Smooth muscle cell (in vitro differentiated cells): ENCODE measurements around the gene ROR2. TPM values are rescaled to one million over a fixed set of nuclear protein-coding genes. Genes with fewer than 3 reads are reported as not detected.

Experiments
- DNase-seq: peaks from one replicate; lab custom pipeline; 2025; ENCODE audit not compliant: unreplicated experiment; lab: John Stamatoyannopoulos, UW
- H2AFZ ChIP-seq: fragments of 200-600 bp; sonication (generic); 2 replicates; pipeline ENCODE4 v1.6.0; 2016; ENCODE audit warnings: antibody characterized with exemption, low read depth, mild to moderate bottlenecking
- H3F3A ChIP-seq: fragments of 200-600 bp; sonication (generic); 2 replicates; pipeline ENCODE4 v1.6.0; 2017; ENCODE audit warnings: antibody characterized with exemption, low read depth
- H3K27ac ChIP-seq: fragments of 200-600 bp; sonication (generic); 2 replicates; pipeline ENCODE4 v1.5.1; 2016; ENCODE audit warnings: low read depth, mild to moderate bottlenecking
- H3K27me3 ChIP-seq: fragments of 200-600 bp; sonication (generic); 2 replicates; pipeline ENCODE4 v1.6.1; 2016; ENCODE audit warnings: low read depth, mild to moderate bottlenecking
- H3K36me3 ChIP-seq: fragments of 200-600 bp; sonication (generic); 2 replicates; pipeline ENCODE4 v1.5.1; 2016; ENCODE audit warnings: low read depth
- H3K4me1 ChIP-seq: fragments of 200-600 bp; sonication (generic); 2 replicates; pipeline ENCODE4 v1.5.1; 2016; ENCODE audit warnings: low read depth
- H3K4me2 ChIP-seq: fragments of 200-600 bp; sonication (generic); 2 replicates; pipeline ENCODE4 v1.6.0; 2016; ENCODE audit warnings: mild to moderate bottlenecking
- H3K4me3 ChIP-seq: fragments of 200-600 bp; sonication (generic); 2 replicates; pipeline ENCODE4 v1.5.1; 2016; ENCODE audit warnings: mild to moderate bottlenecking
- H3K79me2 ChIP-seq: fragments of 200-600 bp; sonication (generic); 2 replicates; pipeline ENCODE4 v1.6.0; 2016; ENCODE audit warnings: low read depth, mild to moderate bottlenecking
- H3K9ac ChIP-seq: fragments of 200-600 bp; sonication (generic); 2 replicates; pipeline ENCODE4 v1.6.0; 2016; ENCODE audit warnings: low read depth
- H3K9me3 ChIP-seq: fragments of 200-600 bp; sonication (generic); replicated peaks from 2 replicates; pipeline ENCODE4 v1.5.1; 2016; ENCODE audit warnings: low read depth
- H4K20me1 ChIP-seq: fragments of 200-600 bp; sonication (generic); 2 replicates; pipeline ENCODE4 v1.6.0; 2016; ENCODE audit warnings: low read depth
- WGBS: methylation state at CpG from one replicate; pipeline ENCODE4 v1.1.7; 2016; ENCODE audit warnings: low lambda C conversion rate; 5-methylcytosine and 5-hydroxymethylcytosine counted together
- polyA plus RNA-seq: library from polyadenylated mRNA; unstranded; fragments of >200 nt; fragmentation: Nextera tagmentation; extraction: Ambion mirVana; gene quantifications from 2 replicates; pipeline ENCODE4 v1.2.1, GENCODE V29; 2016
- total RNA-seq: library from RNA; depleted of rRNA; stranded (reverse); fragments of >200 nt; gene quantifications from 2 replicates; pipeline ENCODE4 v1.2.3, GENCODE V29; 2014
- TF ChIP-seq, protein P1 (sequence below): fragments of 200-600 bp; sonication (generic); IDR thresholded peaks from 2 replicates; pipeline ENCODE4 v1.5.1; 2017; ENCODE audit warnings: borderline replicate concordance, mild to moderate bottlenecking, antibody characterized with exemption; ENCODE audit not compliant: insufficient read depth, poor library complexity, severe bottlenecking

ROR2 gene
- total and polyA plus RNA-seq, 2 experiments from 2014 or later = 16.7 to 21.7 TPM

DNA sequence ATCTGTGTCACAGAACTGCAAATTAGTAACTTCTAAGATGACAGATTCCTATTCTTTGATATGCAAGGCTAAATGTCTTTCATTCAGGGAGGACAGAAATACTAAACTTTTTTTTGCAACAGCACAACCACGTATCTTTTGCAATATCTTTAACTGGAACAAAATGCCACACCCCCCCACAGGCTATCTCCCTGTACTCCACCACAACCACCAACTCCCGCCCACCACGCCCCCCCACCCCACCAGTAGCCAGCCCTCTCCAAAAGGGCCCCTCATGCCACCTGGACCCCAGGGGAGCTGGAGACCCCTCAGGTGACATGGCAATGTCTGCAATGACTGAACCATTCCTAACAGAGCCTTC is 131.8 kb downstream of the ROR2 start:
- TF ChIP-seq, protein P1, sequence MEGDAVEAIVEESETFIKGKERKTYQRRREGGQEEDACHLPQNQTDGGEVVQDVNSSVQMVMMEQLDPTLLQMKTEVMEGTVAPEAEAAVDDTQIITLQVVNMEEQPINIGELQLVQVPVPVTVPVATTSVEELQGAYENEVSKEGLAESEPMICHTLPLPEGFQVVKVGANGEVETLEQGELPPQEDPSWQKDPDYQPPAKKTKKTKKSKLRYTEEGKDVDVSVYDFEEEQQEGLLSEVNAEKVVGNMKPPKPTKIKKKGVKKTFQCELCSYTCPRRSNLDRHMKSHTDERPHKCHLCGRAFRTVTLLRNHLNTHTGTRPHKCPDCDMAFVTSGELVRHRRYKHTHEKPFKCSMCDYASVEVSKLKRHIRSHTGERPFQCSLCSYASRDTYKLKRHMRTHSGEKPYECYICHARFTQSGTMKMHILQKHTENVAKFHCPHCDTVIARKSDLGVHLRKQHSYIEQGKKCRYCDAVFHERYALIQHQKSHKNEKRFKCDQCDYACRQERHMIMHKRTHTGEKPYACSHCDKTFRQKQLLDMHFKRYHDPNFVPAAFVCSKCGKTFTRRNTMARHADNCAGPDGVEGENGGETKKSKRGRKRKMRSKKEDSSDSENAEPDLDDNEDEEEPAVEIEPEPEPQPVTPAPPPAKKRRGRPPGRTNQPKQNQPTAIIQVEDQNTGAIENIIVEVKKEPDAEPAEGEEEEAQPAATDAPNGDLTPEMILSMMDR = no peak
- Histone ChIP-seq H3K9ac (peak overlapping the region; percentile 49), H3K79me2 (peaks cover 18% of the 10 kb centered on the region), H3K27me3 (no peaks in the 10 kb centered on the region), H3K4me3 (peak overlapping the region; percentile 36), H3K4me1 (peaks cover 19% of the 10 kb centered on the region), H3K4me2 (peak overlapping the region; percentile 81), H2AFZ (no peak overlapping the region), H3F3A (peaks cover 3% of the 10 kb centered on the region), H3K36me3 (no peaks in the 10 kb centered on the region), H3K27ac (peak overlapping the region; percentile 85), H3K9me3 (no peaks in the 10 kb centered on the region), H4K20me1 (peaks cover 18% of the 10 kb centered on the region)
- DNase-seq = no peak
- WGBS = 72% methylated on average over 3 of the region's 3 CpGs

DNA sequence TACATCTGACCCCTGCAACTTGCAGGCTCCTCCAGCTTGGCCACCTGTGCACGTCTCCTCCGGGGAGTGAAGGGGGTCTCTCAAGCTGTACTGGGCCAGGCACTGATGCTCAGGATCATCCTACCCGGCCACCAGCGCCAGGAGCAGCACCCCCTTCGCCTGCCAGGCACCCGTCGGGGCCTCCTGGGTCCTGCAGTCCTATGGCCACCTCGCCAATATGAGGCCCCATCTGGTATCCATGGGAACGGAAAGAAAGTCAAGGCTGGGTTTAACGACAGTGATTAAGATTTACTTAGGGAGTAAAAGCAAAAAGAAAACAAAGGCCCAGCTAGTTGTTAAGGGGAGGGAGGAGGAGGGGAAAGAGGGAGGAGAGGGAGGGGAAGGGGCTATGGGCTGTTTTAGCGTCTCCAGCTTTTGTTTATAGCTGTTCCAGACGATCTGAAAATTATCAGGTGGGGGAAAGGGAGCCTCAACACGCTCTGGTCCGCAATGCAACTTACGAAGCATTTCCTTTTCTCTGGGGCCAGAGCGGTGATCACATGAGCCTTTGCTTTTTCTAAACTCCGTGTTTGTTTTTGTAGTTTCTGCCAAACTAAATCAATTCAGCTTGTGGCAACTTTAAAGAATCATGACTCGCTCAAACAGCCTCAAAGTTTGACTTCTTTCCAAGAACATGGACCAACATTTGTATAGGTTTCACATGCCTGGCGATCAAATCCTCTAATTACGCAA is 132.4 kb downstream of the ROR2 start:
- H3K9me3 ChIP-seq = no peaks in the 10 kb centered on the region
- H3K36me3 ChIP-seq = no peaks in the 10 kb centered on the region
- H3K4me1 ChIP-seq = peaks cover 19% of the 10 kb centered on the region
- TF ChIP-seq, protein P1 = no peak
- H2AFZ ChIP-seq = no peak overlapping the region
- peak overlapping the region; percentile 49 for H3K9ac ChIP-seq
- peaks cover 18% of the 10 kb centered on the region for H3K79me2 ChIP-seq
- no peak for DNase-seq
- peak overlapping the region; percentile 36 for H3K4me3 ChIP-seq
- H4K20me1 ChIP-seq = peaks cover 18% of the 10 kb centered on the region
- no peaks in the 10 kb centered on the region for H3K27me3 ChIP-seq
- 35% methylated on average over 19 of the region's 20 CpGs for WGBS
- peak overlapping the region; percentile 81 for H3K4me2 ChIP-seq
- H3K27ac ChIP-seq = peak overlapping the region; percentile 85
- peaks cover 3% of the 10 kb centered on the region for H3F3A ChIP-seq

DNA sequence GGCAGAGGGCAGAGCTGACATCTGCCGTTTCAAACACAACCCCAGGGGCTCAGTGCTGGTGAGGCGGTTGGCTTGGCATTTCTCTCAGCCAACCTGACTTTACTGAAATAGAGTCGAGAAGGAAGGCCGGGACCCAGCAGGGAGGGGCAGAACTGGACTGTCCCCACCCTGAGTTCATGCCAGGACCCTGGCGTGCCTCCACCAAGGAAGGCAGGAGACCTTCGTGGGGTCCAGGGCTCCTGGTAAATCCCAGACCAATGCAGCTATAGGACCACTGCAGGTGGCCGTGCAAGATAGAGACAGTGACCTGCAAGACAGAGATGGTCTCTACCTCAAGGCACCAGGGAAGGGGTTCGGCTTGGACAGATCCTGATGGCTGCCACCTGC is 132.9 kb downstream of the ROR2 start:
- 91% methylated on average over 8 of the region's 8 CpGs for WGBS
- no peak overlapping the region for H3K9ac ChIP-seq
- peaks cover 14% of the 10 kb centered on the region for H3K79me2 ChIP-seq
- H3K4me1 ChIP-seq = peaks cover 19% of the 10 kb centered on the region
- TF ChIP-seq, protein P1 = no peak
- H3K4me3 ChIP-seq = peak overlapping the region; percentile 36
- H3K4me2 ChIP-seq = peak overlapping the region; percentile 81
- peak overlapping the region; percentile 85 for H3K27ac ChIP-seq
- peaks cover 18% of the 10 kb centered on the region for H4K20me1 ChIP-seq
- H3K27me3 ChIP-seq = no peaks in the 10 kb centered on the region
- DNase-seq = no peak
- H3F3A ChIP-seq = peaks cover 3% of the 10 kb centered on the region
- H3K9me3 ChIP-seq = no peaks in the 10 kb centered on the region
- no peak overlapping the region for H2AFZ ChIP-seq
- no peaks in the 10 kb centered on the region for H3K36me3 ChIP-seq

DNA sequence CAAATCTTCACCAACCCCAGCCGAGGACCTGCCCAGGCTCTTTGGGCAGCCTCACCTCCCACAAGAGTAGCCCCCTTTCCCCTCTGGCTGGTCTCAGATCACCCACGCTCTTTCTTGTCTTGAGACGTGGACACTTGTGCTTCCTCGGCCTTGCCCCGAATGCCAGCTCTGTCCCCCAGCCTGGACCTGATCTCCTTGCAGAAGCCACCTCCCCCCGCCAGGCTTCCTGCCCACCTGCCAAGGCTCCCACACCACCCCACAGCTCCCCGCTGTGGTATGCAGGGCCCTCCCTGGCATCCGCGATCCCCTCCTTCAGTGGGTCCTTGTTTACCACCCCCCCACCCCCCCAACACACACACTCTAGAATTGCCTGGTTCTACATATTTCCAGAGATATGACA is 133.7 kb downstream of the ROR2 start:
- no peak overlapping the region for H3K27ac ChIP-seq
- H3K4me2 ChIP-seq = no peak overlapping the region
- no peak overlapping the region for H3K9ac ChIP-seq
- DNase-seq = no peak
- peaks cover 19% of the 10 kb centered on the region for H3K4me1 ChIP-seq
- H2AFZ ChIP-seq = no peak overlapping the region
- H3F3A ChIP-seq = peaks cover 3% of the 10 kb centered on the region
- TF ChIP-seq, protein P1 = no peak
- WGBS = 99% methylated on average over 9 of the region's 9 CpGs
- no peaks in the 10 kb centered on the region for H3K27me3 ChIP-seq
- H3K4me3 ChIP-seq = no peak overlapping the region
- H3K36me3 ChIP-seq = no peaks in the 10 kb centered on the region
- no peaks in the 10 kb centered on the region for H3K9me3 ChIP-seq
- peaks cover 7% of the 10 kb centered on the region for H3K79me2 ChIP-seq
- peaks cover 21% of the 10 kb centered on the region for H4K20me1 ChIP-seq
